GM19438 (cell line): Measurements from ENCODE around the gene FGFR3.

Source experiments
- ATAC-seq: cut with Tn5 transposase; IDR thresholded peaks from one replicate; pipeline ENCODE4 v1.9.1; 2021; ENCODE audit warnings: low read depth; ENCODE audit not compliant: unreplicated experiment

Gene FGFR3

GRCh38 chr4:1856943-1857699 is 64.0 kb downstream of the FGFR3 start:
- ATAC-seq, result no peak

DNA sequence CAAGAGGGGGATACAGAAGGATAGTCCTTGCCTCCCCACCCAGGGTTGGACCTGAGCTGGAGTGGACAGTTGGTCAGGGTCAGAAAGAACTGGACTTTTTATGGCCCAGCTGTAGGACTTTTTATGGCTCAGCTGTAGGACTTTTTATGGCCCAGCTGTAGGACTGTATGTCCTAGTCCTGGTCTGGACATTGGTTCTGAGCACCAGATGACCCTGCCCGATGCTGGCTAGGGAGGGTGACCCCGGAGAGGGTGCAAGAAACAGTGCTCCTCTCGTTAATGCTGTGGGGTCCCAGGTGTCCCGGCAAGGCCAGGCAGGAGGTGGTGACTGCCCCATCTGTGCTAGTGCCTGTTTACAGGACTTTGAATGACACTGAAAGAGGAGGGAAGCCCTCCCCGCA is 64.8 kb downstream of the FGFR3 start:
- ATAC-seq, result no peak
